NB4 (cell line): ENCODE data around the gene IGF1.

Experiments
- DNase-seq: peaks from one replicate; pipeline ENCODE4 v3.0.0; 2010; ENCODE audit warnings: low read depth
- H3K4me3 ChIP-seq: one replicate; pipeline ENCODE4 v1.5.1; 2011; ENCODE audit warnings: mild to moderate bottlenecking, low read depth, low read length, moderate library complexity
- MYC ChIP-seq: IDR thresholded peaks from 2 replicates; pipeline ENCODE4 v1.6.1; 2011; ENCODE audit warnings: low read depth, low read length
- POLR2A ChIP-seq: IDR thresholded peaks from 2 replicates; pipeline ENCODE4 v1.6.1; 2011; ENCODE audit warnings: mild to moderate bottlenecking; ENCODE audit not compliant: insufficient read length; ENCODE audit errors: extremely low read depth
- TF ChIP-seq, protein P1 (sequence below): IDR thresholded peaks from one replicate; pipeline ENCODE4 v1.5.1; 2012; ENCODE audit warnings: low read depth, low read length
- TF ChIP-seq, protein P2 (sequence below): IDR thresholded peaks from 2 replicates; pipeline ENCODE4 v1.6.1; 2011; ENCODE audit warnings: low read depth, low read length

The IGF1 gene

DNA sequence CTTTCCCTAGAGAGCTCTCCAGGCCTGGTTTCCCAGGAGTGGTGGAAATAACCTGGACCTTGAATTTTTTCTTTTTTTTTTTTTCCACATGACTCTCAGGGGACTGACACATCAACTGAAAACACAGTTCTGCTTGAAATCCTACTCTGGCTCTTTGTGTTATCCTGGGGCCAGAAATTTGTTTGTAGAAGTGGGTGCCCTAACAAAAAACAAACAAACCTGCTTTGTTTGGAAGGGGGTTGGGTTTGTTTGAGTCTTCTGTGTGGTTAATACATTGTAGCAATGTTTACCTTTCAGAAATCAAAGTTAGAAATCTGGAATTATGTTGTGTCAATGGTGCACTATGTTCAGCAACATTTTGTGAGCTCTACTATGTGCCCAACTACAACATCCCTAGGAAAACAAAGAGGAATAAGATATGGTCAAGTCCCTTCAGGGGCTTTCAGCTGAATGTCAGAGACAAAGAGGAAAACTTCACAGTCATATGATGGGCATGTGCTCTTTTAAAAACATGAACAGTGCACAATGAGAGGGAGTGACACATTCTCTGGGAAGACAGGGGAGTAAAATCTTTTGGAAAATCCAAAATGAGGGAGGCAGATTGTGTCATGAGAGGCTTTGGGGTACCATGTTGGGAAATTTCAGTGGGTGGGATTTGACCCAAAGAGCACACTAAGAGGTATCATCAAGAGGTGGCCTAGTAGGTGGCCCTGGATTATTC is 1.5 kb upstream of the IGF1 start:
- no peak for TF ChIP-seq MYC
- TF ChIP-seq POLR2A = no peak
- TF ChIP-seq, protein P1, sequence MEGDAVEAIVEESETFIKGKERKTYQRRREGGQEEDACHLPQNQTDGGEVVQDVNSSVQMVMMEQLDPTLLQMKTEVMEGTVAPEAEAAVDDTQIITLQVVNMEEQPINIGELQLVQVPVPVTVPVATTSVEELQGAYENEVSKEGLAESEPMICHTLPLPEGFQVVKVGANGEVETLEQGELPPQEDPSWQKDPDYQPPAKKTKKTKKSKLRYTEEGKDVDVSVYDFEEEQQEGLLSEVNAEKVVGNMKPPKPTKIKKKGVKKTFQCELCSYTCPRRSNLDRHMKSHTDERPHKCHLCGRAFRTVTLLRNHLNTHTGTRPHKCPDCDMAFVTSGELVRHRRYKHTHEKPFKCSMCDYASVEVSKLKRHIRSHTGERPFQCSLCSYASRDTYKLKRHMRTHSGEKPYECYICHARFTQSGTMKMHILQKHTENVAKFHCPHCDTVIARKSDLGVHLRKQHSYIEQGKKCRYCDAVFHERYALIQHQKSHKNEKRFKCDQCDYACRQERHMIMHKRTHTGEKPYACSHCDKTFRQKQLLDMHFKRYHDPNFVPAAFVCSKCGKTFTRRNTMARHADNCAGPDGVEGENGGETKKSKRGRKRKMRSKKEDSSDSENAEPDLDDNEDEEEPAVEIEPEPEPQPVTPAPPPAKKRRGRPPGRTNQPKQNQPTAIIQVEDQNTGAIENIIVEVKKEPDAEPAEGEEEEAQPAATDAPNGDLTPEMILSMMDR = no peak
- TF ChIP-seq, protein P2, sequence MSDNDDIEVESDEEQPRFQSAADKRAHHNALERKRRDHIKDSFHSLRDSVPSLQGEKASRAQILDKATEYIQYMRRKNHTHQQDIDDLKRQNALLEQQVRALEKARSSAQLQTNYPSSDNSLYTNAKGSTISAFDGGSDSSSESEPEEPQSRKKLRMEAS = no peak
- DNase-seq = no peak

DNA sequence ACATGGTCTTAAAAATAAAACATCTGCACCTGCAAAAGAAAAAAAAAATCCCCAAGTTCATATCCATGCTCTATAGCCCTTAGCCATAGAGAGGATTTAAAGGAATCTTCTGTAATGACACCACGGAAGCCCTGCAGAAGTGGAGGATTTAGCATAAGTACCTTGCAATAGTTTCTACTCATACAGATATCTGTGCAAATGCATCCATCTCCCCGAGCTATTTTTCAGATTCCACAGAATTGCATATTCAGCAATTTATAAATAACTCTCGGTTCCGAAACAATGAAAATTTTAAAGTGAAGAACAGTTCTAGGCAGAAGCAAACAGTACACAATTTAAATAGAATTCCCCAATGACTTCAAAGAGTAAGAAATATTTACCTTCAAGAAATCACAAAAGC is 424 bp downstream of the IGF1 start:
- no peak for TF ChIP-seq MYC
- TF ChIP-seq, protein P1 = no peak
- TF ChIP-seq, protein P2 = no peak
- TF ChIP-seq POLR2A = no peak
- no peak overlapping the region for H3K4me3 ChIP-seq
- no peak for DNase-seq

More for the DNA sequence above, 1.5 kb upstream of the IGF1 start:
- no peak overlapping the region for H3K4me3 ChIP-seq

DNA sequence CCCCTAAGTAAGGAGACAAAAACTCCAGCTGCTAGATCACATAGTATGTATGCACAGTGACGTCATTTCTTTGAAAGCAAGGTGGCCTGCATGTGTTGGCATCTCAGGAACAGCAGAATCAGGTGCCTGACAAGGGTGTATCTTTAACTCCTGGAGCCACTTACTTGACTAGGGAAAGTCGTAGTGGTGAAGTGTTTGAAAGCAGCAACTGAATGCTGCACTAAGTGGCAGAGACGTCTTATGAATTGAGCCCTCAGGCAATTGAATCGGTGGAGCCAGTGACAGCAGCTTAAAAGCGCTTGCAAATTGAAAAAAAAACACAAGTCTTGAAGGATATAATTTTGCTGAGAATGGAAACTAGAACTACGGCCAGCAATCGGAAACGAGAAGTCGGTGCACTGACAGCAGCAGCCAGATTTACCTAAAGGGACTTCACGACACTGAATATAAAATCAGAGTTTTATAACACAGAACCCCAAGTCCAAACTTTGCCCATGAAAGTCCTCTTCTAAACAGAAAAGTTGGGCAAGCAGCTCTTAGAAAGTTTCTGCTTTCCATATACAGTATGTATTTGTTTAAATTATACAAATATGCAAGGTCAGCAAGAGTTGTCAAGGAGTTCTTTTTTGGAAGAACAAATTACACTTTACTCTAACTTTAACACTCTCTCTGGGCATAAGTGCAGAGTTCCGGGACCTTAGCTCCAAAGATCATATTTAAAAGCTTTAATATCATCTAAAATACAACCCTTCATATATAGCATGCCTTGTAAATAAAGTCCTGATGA is 1.1 kb downstream of the IGF1 start:
- TF ChIP-seq POLR2A = no peak
- no peak for TF ChIP-seq MYC
- TF ChIP-seq, protein P1 = no peak
- TF ChIP-seq, protein P2 = no peak
- DNase-seq = no peak
- H3K4me3 ChIP-seq = no peak overlapping the region

DNA sequence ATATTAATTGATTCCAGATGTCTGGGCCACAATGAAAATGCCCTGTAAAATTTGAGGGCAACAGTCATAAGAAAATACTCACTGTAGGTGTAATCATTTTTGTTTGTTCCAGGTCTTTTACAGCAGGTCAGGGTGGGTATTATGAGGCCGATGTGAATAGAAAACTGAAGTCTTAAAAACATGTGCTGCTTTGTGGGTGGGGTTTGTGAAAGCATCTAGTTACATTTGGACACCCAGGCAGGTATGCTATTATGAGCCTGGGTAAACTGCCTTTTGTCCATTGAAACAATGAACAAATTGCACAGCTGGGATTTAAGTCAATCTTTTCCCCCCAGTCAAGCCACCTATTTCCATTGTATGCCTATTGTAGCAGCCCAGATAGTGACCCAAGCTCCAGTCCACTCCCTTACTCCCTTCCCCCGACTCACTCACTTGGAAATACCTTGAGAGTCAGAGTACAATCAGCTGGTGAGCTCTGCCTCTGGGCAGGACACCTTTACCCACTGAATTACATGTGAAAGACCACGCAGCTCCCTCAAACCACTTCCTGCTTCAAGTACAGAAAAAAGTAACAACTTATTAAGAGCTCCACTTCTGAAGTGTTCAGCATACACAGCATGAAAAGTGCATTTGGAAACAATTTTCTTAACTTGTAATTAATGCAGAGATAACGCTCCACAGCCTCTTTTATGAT is 1.8 kb downstream of the IGF1 start:
- DNase-seq = no peak
- H3K4me3 ChIP-seq = no peak overlapping the region
- TF ChIP-seq POLR2A (no peak), MYC (no peak)
- TF ChIP-seq, protein P1 = no peak
- TF ChIP-seq, protein P2 = no peak

DNA sequence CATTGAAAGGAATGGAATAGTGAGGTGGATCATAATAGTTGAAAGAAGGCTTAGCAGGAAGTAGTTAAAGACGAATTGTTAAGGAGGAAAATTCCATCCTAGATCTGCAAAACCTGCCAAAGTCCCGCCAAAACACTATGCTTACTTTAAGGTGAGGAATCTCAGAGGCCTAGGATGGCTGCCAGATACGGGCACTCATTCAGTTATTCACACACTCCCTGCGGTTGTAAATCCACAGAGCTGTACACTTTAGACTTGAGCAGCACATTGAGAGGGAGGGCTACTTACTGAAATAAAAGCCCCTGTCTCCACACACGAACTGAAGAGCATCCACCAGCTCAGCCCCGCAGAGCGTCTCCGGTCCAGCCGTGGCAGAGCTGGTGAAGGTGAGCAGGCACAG is 5.0 kb downstream of the IGF1 start:
- H3K4me3 ChIP-seq = no peak overlapping the region
- no peak for DNase-seq
- TF ChIP-seq MYC (no peak), POLR2A (no peak)
- TF ChIP-seq, protein P1 = no peak
- TF ChIP-seq, protein P2 = no peak
